GM19023 (cell line): Measurements from ENCODE around the gene OPHN1.

ENCODE experiments used
- ATAC-seq: cut with Tn5 transposase; IDR thresholded peaks from one replicate; pipeline ENCODE4 v1.9.1; 2021; ENCODE audit warnings: mild to moderate bottlenecking, moderate library complexity; ENCODE audit not compliant: unreplicated experiment

OPHN1 gene

GRCh38 chrX:68433155-68433980 lies at the start of gene OPHN1:
Gene OPHN1 (minus strand): TSS chrX:68433495. CDS start chrX:68433020, 475 bp downstream.
- ATAC-seq, result no peak

- ATAC-seq, result no peak
Observed at GRCh38 chrX:68480969-68481368, 47.7 kb upstream of the OPHN1 start.

GRCh38 chrX:68464796-68465195 lies 31.5 kb upstream of the OPHN1 start:
- ATAC-seq, result no peak

GRCh38 chrX:68463880-68464279 lies 30.6 kb upstream of the OPHN1 start:
- no peak for ATAC-seq

DNA sequence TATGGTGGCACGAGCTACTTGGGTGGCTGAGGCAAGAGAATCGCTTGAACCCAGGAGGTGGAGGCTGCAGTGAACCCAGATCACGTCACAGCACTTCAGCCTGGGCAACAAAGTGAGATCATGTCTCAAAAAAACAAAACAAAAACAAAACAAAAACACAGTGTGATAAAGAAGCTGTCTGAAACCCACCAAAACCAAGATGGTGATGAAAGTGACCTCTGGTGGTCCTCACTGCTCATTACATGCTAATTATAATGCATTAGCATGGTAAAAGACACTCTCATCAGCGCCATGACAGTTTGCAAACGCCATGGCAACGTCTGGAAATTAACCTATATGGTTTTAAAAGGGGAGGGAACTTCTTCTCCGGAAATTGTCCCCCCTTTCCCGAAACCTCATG lies 29.4 kb upstream of the OPHN1 start:
- no peak for ATAC-seq

GRCh38 chrX:68462197-68462596 lies 28.9 kb upstream of the OPHN1 start:
- ATAC-seq, result no peak

- ATAC-seq, result no peak
Observed at GRCh38 chrX:68461576-68461975, 28.3 kb upstream of the OPHN1 start.

GRCh38 chrX:68461093-68461492 lies 27.8 kb upstream of the OPHN1 start:
- ATAC-seq, result no peak

DNA sequence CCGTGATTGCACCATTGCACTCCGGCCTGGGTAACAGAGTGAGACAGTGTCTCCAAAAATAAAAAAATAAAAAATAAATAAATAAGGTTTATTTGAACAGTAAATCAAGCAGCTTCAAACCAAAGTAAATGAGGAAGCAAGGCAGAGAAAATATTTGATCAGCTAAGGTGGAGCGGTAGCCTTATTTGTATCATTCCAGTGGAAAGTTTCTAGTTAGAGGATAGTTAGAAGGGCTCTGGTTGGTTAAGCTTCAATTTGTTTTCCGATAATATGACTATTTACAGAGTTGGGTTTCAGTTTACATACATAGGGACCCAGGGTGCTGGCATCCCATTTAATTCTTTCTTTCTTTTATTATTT lies 21.8 kb upstream of the OPHN1 start:
- ATAC-seq, result no peak

DNA sequence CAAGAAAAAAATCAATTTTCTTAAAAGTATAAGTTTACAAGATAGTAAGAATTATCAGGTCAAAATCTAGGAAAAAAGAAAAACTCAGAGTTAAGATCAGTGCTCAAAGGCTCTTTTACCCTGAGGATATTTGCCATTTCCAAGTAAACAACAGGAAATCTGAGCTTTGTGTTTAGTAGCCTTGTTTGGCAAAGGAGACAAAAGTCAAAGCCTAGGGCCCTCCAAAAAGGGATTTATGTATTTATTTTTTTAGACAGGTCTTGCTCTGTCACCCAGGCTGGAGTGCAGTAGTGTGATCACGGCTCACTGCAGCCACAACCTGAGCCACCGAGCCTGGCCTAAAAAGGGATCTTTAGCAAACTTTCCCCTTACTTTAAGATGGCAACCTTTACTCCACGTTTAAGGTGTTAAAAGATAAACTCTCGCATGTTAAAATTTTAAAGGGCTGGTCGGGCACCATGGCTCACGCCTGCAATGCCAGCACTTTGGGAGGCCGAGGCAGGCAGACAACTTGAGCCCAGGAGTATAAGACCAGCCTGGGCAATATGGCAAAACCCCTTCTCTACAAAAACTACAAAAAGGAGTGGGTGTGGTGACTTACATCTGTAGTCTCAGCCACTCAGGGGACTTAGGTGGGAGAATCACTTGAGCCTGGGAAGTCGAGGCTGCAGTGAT lies 21.3 kb upstream of the OPHN1 start:
- ATAC-seq, result no peak

- ATAC-seq, result no peak
Observed at GRCh38 chrX:68451720-68452119, 18.4 kb upstream of the OPHN1 start.

GRCh38 chrX:68443155-68443868 lies 10.0 kb upstream of the OPHN1 start:
- ATAC-seq, result no peak

DNA sequence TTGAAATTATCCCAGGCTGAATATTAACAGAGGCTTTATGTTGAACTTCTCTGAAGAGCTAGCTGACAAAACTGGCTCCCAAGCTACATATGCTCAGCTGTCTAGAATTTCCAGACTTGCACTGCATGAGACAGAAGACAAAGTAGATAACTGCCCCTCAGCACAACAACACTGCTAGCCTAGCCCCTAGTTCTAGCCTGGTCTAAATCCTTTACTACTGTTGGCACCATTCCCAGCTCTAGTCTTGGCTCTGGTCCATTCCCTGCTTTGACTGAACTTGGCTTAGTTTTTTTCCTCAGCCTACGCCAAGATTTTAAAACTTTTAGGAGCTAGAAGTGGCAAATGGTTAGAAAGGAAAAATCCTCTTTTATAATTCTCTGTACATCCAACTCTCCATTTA lies 7.6 kb upstream of the OPHN1 start:
- ATAC-seq, result no peak

DNA sequence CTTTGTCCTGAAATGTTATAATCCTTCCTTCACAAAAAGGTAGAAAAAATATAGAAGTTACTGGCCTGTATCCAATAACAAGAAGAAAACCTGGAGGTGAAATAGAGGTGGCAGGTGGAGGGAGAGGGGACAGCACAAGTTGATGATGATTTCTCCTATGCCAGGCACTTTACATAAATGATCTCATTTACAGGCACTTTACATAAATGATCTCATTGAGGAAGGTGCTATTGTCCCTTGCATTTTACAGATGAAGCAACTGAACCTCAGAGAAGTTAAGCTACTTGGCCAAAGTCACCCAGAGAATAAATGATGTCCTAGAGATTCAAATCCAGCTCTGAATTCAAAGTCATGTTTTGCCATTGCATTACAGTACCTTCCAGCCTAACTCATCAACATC lies 7.1 kb upstream of the OPHN1 start:
- ATAC-seq, result no peak

DNA sequence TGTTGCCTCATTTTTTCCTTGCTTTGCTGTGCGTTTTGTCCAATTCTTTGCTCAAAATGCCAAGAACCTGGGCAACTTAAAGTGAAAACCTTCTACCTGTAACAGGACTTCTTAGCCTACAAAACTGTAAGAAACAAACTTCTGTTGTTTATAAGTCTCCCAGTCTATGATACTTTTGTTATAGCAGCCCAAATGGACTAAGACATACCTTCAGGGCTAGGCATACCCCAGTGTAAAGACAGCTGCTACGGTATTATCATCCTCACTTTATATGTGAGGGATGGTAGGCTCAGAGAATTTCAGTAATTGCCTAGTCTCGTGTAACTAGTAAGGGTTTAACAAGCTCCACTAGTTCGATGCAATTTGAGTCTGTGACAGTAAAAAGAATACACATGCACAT lies 6.0 kb upstream of the OPHN1 start:
- no peak for ATAC-seq

DNA sequence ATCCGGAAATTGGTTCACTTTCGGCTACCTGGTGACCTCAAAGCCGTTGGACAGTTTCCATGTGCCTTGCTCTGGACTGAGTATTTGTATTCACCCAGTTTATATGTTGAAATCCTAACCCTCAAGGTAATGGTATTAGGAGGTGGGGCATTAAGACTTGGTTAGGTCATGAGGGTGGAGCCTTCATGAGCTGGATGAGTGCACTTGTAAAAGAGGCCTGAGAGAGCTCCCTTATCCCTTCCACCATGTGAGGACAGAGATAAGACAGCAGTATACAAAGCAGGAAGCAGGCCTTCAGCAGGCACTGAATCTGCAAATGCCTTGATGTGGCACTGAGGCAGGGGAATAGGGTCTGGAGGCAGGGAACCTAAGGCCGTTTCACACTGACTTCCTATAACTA lies 5.3 kb upstream of the OPHN1 start:
- ATAC-seq, result no peak

GRCh38 chrX:68433981-68434299 lies 645 bp upstream of the OPHN1 start:
- no peak for ATAC-seq

GRCh38 chrX:68432648-68433047 lies 647 bp downstream of the OPHN1 start:
- no peak for ATAC-seq

DNA sequence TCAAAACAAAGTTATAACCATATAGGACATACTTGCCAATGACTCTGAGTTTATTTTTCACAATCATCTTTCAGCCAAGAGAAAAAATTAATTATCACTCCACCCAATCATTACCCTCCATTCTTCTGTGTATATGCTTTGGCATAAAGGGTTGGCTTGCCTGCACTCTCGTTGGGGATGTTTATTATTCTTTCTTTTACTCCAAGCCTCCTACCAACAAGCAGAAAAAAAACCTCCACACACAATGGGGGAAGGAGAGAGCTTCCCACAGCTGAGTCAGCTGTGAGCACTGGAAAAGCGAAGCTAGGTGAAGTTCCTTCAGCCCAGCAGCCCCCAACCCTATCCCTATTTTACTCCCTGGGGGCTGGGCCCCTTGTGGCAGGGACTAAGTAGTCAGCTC lies 1.5 kb downstream of the OPHN1 start:
- ATAC-seq, result no peak

- no peak for ATAC-seq
Observed at GRCh38 chrX:68429216-68429615, 4.1 kb downstream of the OPHN1 start.

DNA sequence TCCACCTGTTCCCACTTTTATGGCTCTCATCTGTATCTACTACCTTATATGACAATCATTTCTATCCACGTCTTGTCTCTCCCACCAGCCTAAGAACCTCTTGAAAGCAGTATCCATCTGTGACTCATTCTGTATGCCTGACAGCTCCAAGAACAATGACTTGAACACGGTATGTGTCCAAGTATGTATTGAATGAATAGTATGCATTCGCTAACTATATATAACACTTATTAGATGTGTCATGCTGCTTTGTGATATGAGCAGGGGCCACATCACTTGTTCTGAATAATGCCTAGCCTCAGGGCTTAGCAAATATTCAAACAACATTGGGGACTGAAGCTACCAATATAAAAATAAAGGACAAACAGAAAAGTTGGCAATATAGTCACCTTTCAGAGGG lies 4.9 kb downstream of the OPHN1 start:
- ATAC-seq, result no peak

- ATAC-seq, result no peak
Observed at GRCh38 chrX:68424719-68425118, 8.6 kb downstream of the OPHN1 start.
